ENCODE results near the gene BZW2.
A peak's percentile ranks its signal among the peaks of the same experiment; 100 is the strongest.
"Not testable (repeated sequence)": the region's sequence is repeated elsewhere in the genome, so short reads cannot be mapped to it uniquely, and the experiment has no call there.

Gene BZW2

DNA sequence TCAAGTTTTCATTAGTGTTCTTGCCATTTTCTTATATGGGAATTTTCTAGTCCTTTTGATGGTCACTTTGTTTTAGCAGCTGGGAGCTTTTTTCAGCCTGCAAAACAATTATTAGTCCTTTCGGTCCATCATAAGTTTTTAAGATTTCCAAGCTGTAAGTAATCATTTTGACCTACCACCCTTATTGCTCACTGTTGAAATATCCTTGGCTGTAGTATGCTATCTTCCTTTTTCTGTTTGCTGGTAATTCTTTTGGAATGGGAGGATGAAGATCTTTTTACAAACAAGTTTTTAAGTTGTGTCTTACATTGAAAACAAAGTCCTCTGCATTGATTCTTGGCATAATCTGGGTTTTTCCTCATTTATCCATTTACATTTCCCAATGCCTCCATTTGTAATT is 24.0 kb downstream of the BZW2 start:
- DNase-seq: no peak

DNA sequence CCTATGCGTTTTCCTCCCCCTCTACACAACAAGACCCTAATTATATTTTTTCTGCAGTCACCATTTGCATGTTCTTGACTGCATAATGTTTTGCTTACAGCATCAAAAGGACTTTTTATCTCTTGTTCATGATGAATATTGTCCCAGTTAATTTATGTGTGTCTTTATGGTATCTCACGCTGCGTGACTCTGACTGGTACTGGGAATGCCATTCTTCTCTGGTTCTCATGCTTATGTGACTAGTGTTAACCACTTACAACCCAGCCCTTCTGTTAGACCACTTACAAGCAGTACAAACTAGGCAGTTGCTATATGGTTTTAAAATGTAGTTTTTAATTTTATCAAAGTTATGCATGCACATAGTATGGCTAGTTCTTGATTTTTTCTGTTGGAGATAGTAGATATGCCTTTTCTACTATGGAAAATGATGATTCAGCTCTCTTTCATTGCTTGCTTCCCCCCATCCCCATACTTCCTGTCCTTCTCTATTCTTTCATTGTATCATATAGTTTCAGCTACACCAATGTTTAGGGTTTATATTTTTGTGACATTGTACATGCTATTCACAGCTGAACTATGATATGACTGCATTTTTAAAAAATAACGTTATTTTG is 24.9 kb downstream of the BZW2 start:
- no peak for DNase-seq

DNA sequence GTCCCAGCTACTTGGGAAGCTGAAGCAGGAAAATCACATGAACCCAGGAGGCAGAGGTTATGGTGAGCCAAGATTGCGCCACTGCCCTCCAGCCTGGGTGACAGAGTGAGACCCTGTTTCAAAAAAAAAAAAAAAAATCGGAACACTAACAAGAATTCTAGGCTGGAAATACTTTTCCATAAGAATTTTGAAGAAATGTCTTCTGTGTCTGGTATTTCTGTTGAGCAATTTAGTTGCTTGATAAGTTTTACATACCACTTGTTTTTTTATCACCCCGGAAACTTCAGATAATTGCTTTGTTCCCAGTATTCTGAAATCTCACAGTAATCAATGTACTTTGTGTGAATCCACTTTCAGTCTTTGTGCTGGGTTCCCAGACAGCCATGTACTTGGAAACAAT is 25.8 kb downstream of the BZW2 start:
- no peak for DNase-seq

DNA sequence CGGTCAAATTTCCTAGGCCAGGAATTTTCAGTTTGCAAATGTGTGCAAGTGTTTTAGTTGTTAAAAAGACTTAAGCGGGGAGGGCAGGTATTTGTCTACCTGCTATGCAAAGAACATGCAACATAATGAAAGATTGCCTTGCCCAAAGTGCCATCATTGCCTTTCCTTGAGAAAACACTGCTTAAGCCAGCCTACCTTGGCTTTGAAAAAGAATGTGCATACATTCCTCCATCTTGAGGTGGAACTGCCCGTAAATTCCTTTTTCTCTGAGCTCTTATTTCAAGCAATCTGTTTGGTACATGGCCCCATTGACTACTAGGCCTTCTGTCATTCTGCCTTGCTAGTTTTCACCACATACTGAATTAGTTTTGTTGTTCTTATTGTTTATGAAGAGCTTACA is 29.3 kb downstream of the BZW2 start:
- no peak for DNase-seq

DNA sequence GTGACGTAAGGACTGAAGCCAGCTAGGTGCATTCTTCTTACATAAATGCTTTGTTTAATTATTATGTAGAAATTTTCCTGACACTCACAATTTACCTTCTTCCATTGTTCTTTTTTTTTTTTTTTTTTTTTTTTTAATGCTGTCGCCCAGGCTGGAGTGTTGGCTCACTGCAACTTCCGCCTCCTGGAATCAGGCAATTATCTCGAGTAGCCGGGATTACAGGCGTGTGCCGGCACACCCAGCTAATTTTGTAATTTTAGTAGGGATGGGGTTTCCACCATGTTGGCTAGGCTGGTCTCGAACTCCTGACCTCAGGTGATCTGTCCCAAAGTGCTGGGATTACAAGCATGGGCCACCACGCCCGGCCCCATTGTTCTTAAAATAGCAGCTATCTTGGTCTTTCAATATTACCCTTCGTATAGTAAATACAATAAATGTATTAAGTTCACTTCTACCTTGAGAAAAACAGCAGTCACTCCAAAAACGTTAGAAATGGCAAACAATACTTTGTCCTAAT is 32.1 kb downstream of the BZW2 start:
- no peak for DNase-seq

DNA sequence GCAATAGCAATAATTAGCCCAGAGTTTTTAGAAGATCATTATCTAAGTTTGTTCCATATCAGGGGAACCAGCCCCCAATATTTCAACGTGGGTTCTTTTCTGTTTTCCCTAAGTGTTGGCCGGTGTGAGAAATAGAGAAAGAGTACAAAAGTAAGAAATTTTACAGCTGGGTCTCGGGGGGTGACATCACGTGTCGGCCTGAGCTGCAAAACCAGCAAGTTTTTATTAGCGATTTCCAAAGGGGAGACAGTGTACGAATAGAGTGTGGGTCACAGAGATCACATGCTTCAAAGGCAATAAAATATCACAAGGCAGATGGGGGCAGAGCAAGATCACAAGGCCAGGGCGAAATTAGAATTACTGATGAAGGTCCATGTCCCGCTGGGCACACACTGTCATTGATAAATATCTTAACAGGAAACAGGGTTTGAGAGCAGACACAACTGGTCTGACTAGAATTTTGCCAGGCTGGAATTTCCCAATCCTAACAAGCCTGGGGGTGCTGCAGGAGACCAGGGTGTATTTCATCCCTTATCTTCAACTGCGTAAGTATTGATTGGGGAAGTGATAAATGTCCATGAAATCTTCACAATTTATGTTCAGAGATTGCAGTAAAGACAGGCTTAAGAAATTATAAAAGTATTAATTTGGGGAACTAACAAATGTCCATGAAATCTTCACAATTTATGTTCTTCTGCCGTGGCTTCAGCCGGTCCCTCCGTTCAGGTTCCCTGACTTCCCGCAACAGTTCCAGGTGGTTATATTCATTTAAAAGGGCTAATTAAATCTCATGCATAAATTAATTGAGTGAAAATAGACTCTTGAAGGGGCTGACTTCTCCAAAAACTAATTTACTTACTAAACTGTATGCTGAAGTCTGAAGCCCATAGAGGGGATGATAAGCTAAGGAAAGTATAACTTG is 32.9 kb downstream of the BZW2 start:
- not testable (repeated sequence) for DNase-seq

DNA sequence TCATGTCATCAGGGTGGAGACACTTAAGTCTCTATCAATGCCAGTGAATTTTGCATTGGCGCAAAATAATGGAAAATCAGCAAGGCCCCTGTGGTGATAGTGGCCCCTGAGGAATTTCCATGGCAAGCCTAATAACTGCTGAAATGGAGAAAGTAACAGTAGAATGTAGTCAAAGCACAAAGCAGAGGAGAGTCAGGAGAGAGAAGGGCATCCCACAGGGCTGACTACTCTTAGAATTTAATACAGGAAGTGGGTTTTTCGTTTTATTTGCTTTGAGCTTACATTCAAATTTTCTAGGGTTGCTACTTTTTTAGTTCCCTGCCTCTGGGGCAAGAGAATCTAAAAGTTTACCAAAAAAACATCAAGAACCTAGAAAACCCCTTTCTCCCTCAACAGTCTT is 39.0 kb downstream of the BZW2 start:
- DNase-seq: no peak

DNA sequence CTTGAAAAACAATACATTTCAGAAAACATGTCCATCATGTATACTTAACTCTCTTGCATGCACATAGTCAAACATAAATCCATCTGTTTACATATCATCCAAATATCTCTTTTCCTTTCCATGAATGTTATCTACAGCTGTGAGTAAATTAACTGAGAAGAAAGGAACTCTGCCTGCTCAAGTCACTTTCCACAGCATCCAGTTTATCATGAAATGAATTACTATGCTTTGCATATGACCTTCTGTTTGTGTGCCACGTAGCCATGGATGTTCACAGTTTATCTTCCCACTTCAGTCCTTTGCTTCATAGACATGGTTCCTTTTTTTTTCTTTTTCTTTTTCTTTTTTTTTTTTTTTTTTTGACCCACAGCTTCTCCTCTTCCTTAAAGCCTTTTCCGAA is 39.6 kb downstream of the BZW2 start:
- DNase-seq: no peak

DNA sequence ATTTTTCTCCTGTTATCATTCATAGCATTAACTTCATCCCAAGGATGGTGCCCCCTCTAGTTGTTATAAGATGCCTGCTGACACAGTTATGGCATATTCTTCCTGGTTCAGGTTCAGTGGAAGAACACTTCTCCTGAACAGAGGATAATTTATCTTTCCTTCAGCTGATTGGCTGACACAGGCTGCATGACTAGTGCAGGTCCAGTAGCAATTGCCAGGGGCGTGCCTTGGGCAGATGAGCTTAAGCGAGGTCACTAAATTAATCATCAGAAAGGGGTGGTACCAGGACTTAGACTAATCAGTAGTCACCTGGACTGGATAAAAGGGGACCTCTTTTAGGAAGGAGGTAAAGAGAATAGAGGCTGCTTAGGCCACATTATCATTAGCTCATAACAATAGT is 42.3 kb downstream of the BZW2 start:
- DNase-seq: no peak

DNA sequence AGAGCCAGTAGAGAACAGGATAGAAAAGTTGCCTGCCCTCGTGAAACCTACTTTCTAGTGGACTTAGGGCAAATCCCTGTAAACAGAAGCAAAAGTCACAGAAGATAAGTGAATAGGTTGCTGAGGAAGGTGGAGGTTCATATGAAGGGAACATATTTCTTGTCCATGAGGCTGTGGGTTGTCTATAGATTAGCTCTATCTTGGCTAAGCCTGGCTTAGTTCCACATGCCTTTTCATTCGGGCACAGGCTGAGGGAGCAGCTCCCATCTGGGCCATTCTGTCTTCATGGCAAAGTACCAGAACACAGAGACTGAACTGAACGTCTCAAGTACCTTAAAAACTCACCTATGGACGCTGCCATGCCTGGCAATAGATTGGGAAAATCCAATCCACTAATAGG is 45.3 kb downstream of the BZW2 start:
- DNase-seq: no peak

DNA sequence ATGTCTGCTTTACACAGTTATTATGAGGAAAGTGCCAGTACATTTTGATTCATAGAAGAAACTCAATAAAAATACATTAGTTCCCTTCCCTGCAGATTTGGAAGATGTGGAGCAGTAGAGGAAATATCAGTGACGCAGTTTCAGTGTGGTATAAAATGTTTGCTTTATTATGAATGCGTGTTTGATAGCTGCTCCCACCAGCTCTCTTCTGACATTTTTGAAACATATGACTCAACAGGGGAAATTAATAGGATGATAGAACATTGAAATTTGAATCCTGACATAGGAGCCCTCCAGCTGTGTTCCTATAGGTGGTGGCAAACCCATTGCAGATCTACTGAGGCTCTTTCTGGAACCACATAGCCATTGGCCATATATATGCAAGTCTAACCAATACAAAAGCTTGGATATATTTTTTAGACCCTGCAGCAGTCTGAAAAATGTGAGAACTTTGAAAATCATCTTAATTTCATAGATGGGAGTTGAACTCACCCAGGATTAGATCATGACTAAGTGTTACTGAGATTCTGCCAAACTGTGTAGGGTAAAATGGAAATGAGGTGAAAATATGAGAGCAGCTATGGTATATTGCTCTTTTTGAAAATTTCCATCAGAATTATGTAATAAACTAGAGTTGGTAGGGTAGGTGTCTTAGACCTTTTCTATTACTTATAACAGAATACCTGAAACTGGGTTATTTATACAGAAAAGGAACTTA is 47.8 kb downstream of the BZW2 start:
- DNase-seq: peak in 2 of 58 donors; percentile 3 to 12

DNA sequence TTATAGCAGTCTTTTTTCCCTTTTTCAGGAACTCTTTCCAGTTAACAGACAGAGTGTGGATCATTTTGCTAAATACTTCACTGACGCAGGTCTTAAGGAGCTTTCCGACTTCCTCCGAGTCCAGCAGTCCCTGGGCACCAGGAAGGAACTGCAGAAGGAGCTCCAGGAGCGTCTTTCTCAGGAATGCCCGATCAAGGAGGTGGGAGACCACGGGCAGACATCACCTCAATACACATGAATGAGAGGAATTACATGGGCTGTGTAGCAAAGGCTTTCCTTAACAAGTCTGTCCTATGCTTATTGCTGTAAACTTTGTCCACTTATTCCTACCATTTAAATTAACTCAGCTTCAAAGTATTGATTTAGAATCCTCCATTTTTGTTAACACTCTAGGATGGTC is 48.8 kb downstream of the BZW2 start:
- DNase-seq: no peak

DNA sequence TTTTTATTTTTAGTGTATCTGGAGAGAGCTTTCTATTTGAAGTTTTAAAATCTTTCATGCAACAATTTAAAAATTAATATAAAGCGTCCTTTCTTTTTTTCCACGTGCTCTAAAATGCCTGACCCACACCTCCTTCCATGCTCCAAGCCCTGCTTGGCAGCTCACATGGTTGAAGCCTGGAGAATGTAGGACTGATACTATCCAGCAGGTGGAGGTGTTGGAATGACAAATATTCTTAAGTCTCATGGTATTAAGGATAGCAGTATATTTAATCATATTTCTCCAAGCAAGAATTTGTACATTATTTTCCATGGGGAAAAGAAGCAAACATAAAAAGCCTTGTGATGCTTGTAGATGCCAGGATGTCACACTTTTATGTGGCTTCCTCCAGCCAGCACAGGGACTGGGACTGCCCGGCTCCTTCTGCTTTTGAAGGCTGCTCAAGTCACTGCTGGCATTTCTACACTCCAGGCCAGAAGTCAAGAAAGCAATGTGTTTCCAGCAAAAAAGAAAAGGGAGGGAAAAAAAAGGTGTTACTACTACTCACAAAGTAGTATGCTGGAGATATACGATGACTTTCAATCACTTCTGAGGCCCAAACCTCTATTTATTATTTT is 49.7 kb downstream of the BZW2 start:
- DNase-seq: peak in 3 of 58 donors; percentile 5 to 10 (median 6)

DNA sequence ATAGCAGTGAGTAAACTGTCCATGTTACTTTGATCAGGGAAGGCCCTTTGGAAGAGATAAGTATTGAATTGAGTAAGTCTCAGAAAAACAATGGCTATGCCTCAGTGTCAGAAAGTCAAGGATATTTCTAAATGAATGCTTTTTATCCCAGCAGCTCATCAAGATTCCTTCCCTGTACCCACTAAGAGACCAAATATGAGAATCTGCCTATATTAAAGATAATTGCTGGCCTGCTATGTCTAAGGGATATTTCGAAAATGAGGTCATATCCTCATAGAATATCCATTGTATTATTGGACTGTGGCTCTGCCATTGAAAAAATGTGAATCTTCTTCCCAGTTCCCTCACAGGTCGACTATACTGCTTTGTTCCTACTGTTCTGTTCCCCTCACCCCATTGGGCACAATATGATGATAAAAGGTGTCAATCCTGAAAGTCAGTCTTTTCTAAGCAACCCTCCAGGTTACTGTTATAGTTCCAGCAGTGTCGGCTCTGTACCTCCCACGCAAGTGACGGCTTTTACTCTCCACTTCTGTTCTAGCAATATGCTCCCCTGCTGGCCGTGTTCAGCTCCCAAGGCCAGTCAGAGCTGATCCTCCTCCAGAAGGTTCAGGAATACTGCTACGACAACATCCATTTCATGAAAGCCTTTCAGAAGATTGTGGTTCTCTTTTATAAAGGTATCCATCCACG is 51.7 kb downstream of the BZW2 start:
- peak in 1 of 58 donors; percentile 18 for DNase-seq

DNA sequence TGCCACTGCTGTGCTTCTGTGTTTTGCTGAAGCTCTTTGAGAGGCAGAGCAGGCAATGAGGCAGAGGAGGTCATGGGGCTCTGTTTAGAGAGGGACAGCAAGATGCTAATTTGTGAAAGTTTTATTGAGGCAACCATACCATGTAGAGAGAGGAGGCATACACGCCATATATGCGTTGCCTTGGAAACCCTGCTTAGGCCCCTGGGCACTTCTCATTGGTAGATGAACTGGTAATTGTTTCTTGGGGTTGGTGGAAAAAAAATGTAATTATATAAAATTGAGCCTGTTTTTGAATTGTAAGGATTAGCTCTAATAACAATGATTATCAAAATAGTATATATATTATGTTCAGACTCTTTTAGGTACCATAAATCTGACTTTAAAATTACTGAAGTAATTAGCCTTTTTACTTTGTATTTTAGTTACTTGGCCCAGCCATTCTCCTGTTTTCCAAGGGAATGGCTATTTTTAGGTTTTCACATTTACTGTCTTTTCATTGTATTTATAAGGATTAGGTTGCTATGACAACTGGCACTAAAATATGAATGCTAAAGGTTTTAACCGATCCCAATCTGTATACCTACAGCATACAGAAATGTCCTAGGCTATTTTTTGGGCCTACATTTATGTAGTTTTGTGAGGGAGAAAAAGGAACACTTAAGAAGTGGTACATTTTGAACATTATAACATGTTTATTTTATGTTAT is 52.4 kb downstream of the BZW2 start:
- no peak for DNase-seq

DNA sequence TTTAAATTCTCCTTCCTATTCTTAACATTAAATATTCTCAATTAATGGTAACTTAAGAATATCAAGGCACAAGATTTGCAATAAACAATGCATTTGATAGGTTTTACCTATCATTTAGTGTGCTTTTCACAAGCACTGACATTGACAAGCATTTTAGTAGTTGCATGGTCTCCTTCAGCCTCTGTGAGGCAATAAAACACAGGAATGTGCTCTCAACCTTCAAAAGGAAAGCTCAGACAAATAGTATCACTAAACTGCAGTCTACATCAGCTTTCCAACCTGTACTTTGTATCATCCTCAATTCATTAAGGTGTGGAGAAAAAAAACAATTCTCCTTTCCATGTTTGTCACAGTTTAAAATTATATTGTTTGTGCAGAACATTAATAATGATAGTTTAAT is 56.5 kb downstream of the BZW2 start:
- no peak for DNase-seq

DNA sequence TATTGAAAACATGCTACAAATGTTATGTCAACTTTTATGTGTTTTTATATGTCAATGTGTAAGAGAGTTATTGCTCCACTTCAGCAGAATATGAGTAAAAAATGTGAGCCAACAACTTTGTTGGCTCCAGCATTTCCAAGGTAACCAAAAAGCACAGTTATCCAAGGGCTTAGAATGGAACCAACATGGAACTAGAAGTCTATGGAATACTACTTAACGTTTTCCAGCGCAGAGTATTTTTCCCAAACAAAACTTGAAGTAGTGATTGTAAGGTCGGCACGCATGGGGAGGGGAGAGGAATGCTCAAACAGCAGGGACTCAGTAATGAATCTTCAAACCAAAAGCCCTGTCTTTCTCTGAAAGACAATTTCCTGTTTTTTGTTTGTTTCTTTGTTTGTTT is 62.5 kb downstream of the BZW2 start:
- no peak for DNase-seq

DNA sequence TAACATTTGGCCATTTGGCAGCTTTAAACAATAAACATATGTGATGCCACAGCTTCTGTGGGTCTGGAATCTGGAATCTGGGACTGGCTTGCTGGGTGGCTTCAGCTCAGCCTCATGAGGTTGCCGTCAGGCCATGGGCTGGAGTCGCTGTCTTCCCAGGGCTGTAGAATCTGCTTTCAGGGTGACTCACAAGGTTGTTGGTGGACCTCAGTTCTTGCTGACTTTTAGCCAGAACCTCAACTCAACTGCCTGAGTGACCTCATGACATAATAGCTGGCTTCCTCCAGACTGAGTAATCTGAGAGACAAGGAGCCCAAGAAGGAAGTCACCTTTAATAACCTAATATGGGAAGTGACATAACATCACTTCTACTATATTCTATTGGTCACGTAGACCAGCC is 63.0 kb downstream of the BZW2 start:
- DNase-seq: no peak

DNA sequence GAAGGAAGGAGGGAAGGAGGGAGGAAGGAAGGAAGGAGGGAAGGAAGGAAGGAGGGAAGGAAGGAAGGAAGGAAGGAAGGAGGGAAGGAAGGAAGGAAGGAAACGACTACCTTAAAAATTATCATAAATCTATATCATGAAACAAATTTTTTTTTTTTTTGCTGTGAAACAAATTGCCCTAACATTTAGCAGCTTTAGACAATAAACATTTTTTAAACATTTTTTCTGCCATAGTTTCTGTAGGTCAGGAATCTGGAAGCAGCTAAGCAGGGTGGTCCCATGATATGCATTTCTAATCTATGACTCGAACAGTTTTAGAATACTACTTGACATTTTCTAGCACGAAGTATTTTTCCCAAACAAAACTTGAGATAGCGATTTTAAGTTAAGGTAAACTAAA is 64.7 kb downstream of the BZW2 start:
- DNase-seq: no peak

DNA sequence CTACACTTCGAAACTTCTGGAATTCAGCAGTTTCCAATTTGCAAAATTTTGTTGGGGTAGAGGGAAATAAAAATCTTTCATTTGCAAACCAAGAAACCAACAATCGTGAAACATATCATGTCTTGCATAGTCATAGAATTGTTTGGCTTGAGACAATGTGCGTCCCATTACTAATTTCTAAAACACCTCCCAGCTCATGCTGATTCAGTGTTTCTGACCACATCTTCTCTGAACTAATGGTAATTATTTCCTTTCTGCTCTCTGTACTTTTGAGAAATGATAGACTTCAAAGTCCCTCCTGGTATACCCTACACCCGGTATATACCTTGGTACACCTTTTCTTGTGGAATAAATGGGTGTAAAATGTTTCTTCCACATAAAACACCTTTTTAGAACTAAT is 65.7 kb downstream of the BZW2 start:
- DNase-seq: no peak

Measured in anterior cingulate cortex (tissue), 58 donors.